Tibial nerve (tissue), 3 donors: Measurements from ENCODE around the gene TBX22.
"Not testable (repeated sequence)": the region's sequence is repeated elsewhere in the genome, so short reads cannot be mapped to it uniquely, and the experiment has no call there.

Experiments
- POLR2A ChIP-seq, 2 donors: fragments of 450-650 bp; IDR thresholded peaks; one replicate each; pipeline ENCODE4 v1.6.1; 2017; ENCODE audit warnings: antibody characterized with exemption in 2 of 2, mild to moderate bottlenecking in 2 of 2, moderate library complexity in 2 of 2
- TF ChIP-seq, protein P1 (sequence below), 5 experiments: fragments of 200-600 bp in 3 of 5; fragments of 450-650 bp in 2 of 5; sonication (generic) in 3 of 5; IDR thresholded peaks; one replicate each; pipeline ENCODE4 v1.5.1; 2016 to 2019; ENCODE audit warnings: antibody characterized with exemption in 5 of 5, mild to moderate bottlenecking in 3 of 5, moderate library complexity in 2 of 5

GRCh38 chrX:80066156-80066555 is 51.6 kb downstream of the TBX22 start:
- TF ChIP-seq, protein P1, sequence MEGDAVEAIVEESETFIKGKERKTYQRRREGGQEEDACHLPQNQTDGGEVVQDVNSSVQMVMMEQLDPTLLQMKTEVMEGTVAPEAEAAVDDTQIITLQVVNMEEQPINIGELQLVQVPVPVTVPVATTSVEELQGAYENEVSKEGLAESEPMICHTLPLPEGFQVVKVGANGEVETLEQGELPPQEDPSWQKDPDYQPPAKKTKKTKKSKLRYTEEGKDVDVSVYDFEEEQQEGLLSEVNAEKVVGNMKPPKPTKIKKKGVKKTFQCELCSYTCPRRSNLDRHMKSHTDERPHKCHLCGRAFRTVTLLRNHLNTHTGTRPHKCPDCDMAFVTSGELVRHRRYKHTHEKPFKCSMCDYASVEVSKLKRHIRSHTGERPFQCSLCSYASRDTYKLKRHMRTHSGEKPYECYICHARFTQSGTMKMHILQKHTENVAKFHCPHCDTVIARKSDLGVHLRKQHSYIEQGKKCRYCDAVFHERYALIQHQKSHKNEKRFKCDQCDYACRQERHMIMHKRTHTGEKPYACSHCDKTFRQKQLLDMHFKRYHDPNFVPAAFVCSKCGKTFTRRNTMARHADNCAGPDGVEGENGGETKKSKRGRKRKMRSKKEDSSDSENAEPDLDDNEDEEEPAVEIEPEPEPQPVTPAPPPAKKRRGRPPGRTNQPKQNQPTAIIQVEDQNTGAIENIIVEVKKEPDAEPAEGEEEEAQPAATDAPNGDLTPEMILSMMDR (IDR thresholded peaks at IDR 0.05), result not testable (repeated sequence)
- TF ChIP-seq POLR2A (IDR thresholded peaks at IDR 0.05), result not testable (repeated sequence)
